Gastrocnemius medialis (tissue), 4 donors: ENCODE results near the gene CACYBP. TPM values are rescaled to one million over a fixed set of nuclear protein-coding genes. Genes with fewer than 3 reads are reported as not detected.

Experiments
- ATAC-seq, 2 donors: fragments of 150-250 bp; one replicate each; pipeline ENCODE4 v1.9.1; 2016
- DNase-seq, 2 donors: peaks; one replicate each; pipeline ENCODE4 v3.0.0-alpha.2; 2019
- H3K27ac ChIP-seq, 4 donors: fragments of 200-600 bp; sonication (generic); 1 replicate in 1 of 4; 2 replicates in 3 of 4; pipeline ENCODE4 v1.5.1; 2016 to 2018; ENCODE audit warnings: mild to moderate bottlenecking in 2 of 4, moderate library complexity in 1 of 4
- H3K27me3 ChIP-seq, 3 donors: fragments of 200-600 bp; sonication (generic) in 2 of 3; 1 replicate in 1 of 3; 2 replicates in 2 of 3; pipeline versions ENCODE4 v1.5.1 to v1.6.0; 2016 to 2019; ENCODE audit warnings: mild to moderate bottlenecking in 1 of 3, moderate library complexity in 1 of 3
- H3K36me3 ChIP-seq, 2 donors: fragments of 200-600 bp; sonication (generic) in 1 of 2; one replicate each; pipeline ENCODE4 v1.5.1; 2017 to 2018
- H3K4me1 ChIP-seq, 2 donors: fragments of 200-600 bp; sonication (generic) in 1 of 2; one replicate each; pipeline ENCODE4 v1.5.1; 2016 to 2017; ENCODE audit warnings: mild to moderate bottlenecking in 2 of 2
- H3K4me3 ChIP-seq, 4 donors: fragments of 200-600 bp; sonication (generic) in 3 of 4; 1 replicate in 1 of 4; 2 replicates in 3 of 4; pipeline ENCODE4 v1.5.1; 2016 to 2019; ENCODE audit warnings: mild to moderate bottlenecking in 2 of 4
- H3K9me3 ChIP-seq, 3 donors: fragments of 200-600 bp; sonication (generic) in 2 of 3; 1 replicate in 1 of 3; 2 replicates in 2 of 3; pipeline ENCODE4 v1.5.1; 2016 to 2019
- CTCF ChIP-seq, 5 experiments: fragments of 450-650 bp in 3 of 5; fragments of 200-600 bp in 2 of 5; sonication (generic) in 2 of 5; IDR thresholded peaks in 4 of 5; conservative IDR thresholded peaks in 1 of 5; 1 replicate in 4 of 5; 2 replicates in 1 of 5; pipeline ENCODE4 v1.5.1; 2016 to 2019; ENCODE audit warnings: antibody characterized with exemption in 5 of 5, mild to moderate bottlenecking in 3 of 5, moderate library complexity in 3 of 5
- POLR2A ChIP-seq, 2 donors: fragments of 450-650 bp; IDR thresholded peaks; one replicate each; pipeline ENCODE4 v1.6.1; 2017; ENCODE audit warnings: antibody characterized with exemption in 2 of 2, mild to moderate bottlenecking in 2 of 2, moderate library complexity in 2 of 2
- in situ Hi-C, 4 donors: fragments of 200-750 bp; cut with MboI; loops; one replicate each; pipeline versions ENCODE4 v1.15.0 to v1.8.0; 2017; ENCODE audit warnings: low sequenced_read_pairs in 4 of 4
- intact Hi-C: fragments of 100-400 bp; cut with DNase I; formaldehyde crosslinking; loops from one replicate; pipeline ENCODE4 v1.15.1; 2023; ENCODE audit warnings: low total_unique reads
- total RNA-seq, 4 donors: library from RNA; depleted of rRNA; stranded (reverse); fragments of >200 nt; gene quantifications; one replicate each; pipeline versions ENCODE4 v1.1.0 to v1.2.3, GENCODE V29; 2016

CACYBP gene
- total RNA-seq, 4 donors from 2014 or later = 32.9 to 99.6 (median 73.7) TPM

GRCh38 chr1:175024773-175025172 lies 25.0 kb downstream of the CACYBP start:
- TF ChIP-seq CTCF (IDR thresholded peaks at IDR 0.05 in 4 of 5, conservative IDR thresholded peaks at IDR 0.05 in 1 of 5) (no peak), POLR2A (IDR thresholded peaks at IDR 0.05) (no peak)
- H3K36me3 ChIP-seq = no peaks in the 10 kb centered on the region
- no peak overlapping the region for H3K4me3 ChIP-seq
- no peak overlapping the region for H3K27ac ChIP-seq
- ATAC-seq (no peak), DNase-seq (no peak)
- H3K9me3 ChIP-seq = no peaks in the 10 kb centered on the region
- peaks cover 15 to 22% of the 10 kb centered on the region in 2 donors for H3K4me1 ChIP-seq
- in situ Hi-C loops = loop anchor here in 3 of 4 donors (10.0 to 25.0 kb wide), 2 partner anchors 288 to 300 kb away; no protein-coding TSS in a partner anchor
- no peaks in the 10 kb centered on the region for H3K27me3 ChIP-seq
- intact Hi-C loops = loop anchor here (5.0 to 10.0 kb wide), 2 partner anchors 168 to 290 kb away; partner anchors contain the start of gene KIAA0040

- Histone ChIP-seq H3K27me3 (no peaks in the 10 kb centered on the region), H3K36me3 (no peaks in the 10 kb centered on the region), H3K4me3 (no peak overlapping the region), H3K9me3 (no peaks in the 10 kb centered on the region), H3K27ac (no peak overlapping the region), H3K4me1 (no peaks in the 10 kb centered on the region)
- in situ Hi-C loops = loop anchor here (5.0 to 25.0 kb wide), 3 partner anchors 88 to 278 kb away; no protein-coding TSS in a partner anchor
- TF ChIP-seq POLR2A (IDR thresholded peaks at IDR 0.05) (no peak), CTCF (IDR thresholded peaks at IDR 0.05 in 4 of 5, conservative IDR thresholded peaks at IDR 0.05 in 1 of 5) (no peak)
- DNase-seq = no peak
- ATAC-seq = no peak
- intact Hi-C loops = no loop called here
Measured at GRCh38 chr1:175033953-175034352, 34.2 kb downstream of the CACYBP start.

GRCh38 chr1:175034775-175035174 lies 35.0 kb downstream of the CACYBP start:
- Histone ChIP-seq H3K27me3 (no peaks in the 10 kb centered on the region), H3K4me3 (no peak overlapping the region), H3K4me1 (no peaks in the 10 kb centered on the region), H3K9me3 (no peaks in the 10 kb centered on the region), H3K27ac (no peak overlapping the region), H3K36me3 (no peaks in the 10 kb centered on the region)
- intact Hi-C loops (no loop called here), in situ Hi-C loops (loop anchor here (5.0 to 25.0 kb wide), 3 partner anchors 88 to 278 kb away; no protein-coding TSS in a partner anchor)
- no peak for DNase-seq
- ATAC-seq = no peak
- TF ChIP-seq POLR2A (IDR thresholded peaks at IDR 0.05) = no peak
- TF ChIP-seq CTCF (IDR thresholded peaks at IDR 0.05 in 4 of 5, conservative IDR thresholded peaks at IDR 0.05 in 1 of 5) = no peak

DNA sequence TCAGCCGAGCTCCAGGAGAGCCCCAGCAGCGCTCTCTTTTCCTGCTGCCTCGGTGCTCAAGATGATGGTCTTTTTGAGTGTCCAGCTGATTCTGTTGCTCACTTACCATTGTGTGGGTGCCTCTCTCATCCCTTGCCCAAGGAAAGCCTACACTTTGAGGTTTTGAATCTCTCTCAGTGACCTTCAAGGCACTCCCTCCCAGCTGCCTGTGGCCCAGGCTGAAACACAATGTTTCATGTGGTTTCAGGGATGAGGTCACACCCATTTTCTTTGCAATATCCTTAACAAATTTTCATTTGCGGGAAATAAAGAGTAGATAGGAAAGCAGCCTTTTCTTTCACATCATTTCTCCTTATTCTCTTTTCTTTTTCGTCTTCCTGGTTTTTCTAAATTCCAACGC lies 36.1 kb downstream of the CACYBP start:
- ATAC-seq (no peak), DNase-seq (no peak)
- Histone ChIP-seq H3K4me3 (no peak overlapping the region), H3K9me3 (no peaks in the 10 kb centered on the region), H3K27me3 (no peaks in the 10 kb centered on the region), H3K36me3 (no peaks in the 10 kb centered on the region), H3K4me1 (no peaks in the 10 kb centered on the region), H3K27ac (no peak overlapping the region)
- intact Hi-C loops (no loop called here), in situ Hi-C loops (loop anchor here in 3 of 4 donors (10.0 to 25.0 kb wide), 2 partner anchors 89 to 276 kb away; no protein-coding TSS in a partner anchor)
- TF ChIP-seq CTCF (IDR thresholded peaks at IDR 0.05 in 4 of 5, conservative IDR thresholded peaks at IDR 0.05 in 1 of 5) = no peak
- no peak for TF ChIP-seq POLR2A (IDR thresholded peaks at IDR 0.05)

DNA sequence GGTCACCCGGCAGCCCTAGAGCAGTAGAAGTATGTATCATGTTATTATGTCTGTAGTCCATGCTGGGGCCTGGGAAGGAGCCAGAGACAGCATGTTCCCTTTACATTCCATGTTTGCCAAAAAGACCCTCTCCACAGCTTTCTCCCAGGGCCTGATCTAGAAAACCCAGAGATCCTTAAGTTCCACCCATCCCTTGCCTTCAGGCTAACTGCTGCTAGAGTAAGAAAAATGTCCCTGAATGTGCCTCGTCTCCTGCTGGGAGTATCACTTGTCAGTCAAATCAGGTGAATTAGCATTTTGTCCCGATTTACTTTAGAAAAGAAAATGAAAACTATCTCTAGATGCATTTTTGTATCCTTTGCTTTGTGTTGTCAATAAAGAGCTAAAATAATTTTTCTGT lies 36.7 kb downstream of the CACYBP start:
- Histone ChIP-seq H3K27ac (no peak overlapping the region), H3K4me3 (no peak overlapping the region), H3K36me3 (no peaks in the 10 kb centered on the region), H3K9me3 (no peaks in the 10 kb centered on the region), H3K4me1 (no peaks in the 10 kb centered on the region), H3K27me3 (no peaks in the 10 kb centered on the region)
- in situ Hi-C loops = loop anchor here in 3 of 4 donors (10.0 to 25.0 kb wide), 2 partner anchors 88 to 276 kb away; no protein-coding TSS in a partner anchor
- intact Hi-C loops = no loop called here
- no peak for TF ChIP-seq CTCF (IDR thresholded peaks at IDR 0.05 in 4 of 5, conservative IDR thresholded peaks at IDR 0.05 in 1 of 5)
- TF ChIP-seq POLR2A (IDR thresholded peaks at IDR 0.05) = no peak
- ATAC-seq (no peak), DNase-seq (no peak)
